UCSD-AML1 (cell line): ENCODE results near the gene MAGEA11.
"Not testable (repeated sequence)": the region's sequence is repeated elsewhere in the genome, so short reads cannot be mapped to it uniquely, and the experiment has no call there.

Experiments used
- DNase-seq: peaks from one replicate; lab custom pipeline; 2025; ENCODE audit not compliant: unreplicated experiment; lab: John Stamatoyannopoulos, UW

MAGEA11 gene

DNA sequence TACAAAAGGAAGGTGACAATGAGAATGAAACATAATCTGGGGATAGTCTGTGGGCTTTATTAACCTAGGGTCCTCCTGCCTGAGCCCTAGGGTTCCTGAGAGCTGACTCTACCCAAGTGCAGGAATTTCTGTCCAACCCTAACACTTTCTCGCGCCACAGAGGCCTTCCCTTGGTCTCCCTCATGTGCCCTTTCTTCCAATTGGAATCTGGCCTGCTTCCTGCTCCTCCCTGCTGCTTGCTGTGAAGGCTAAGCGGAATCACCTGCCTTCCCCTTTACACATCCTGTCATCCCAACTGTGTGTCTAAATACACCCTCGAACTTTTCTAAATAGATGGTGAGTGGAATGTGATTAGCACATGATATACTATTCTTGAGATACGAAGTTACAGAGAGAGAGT, 5.9 kb downstream of the MAGEA11 start:
- DNase-seq: no peak

- no peak for DNase-seq
Measured at GRCh38 chrX:149718757-149719156, 6.9 kb downstream of the MAGEA11 start.

GRCh38 chrX:149720021-149720689, 8.3 kb downstream of the MAGEA11 start:
- DNase-seq: no peak

GRCh38 chrX:149721241-149721640, 9.4 kb downstream of the MAGEA11 start:
- not testable (repeated sequence) for DNase-seq

DNA sequence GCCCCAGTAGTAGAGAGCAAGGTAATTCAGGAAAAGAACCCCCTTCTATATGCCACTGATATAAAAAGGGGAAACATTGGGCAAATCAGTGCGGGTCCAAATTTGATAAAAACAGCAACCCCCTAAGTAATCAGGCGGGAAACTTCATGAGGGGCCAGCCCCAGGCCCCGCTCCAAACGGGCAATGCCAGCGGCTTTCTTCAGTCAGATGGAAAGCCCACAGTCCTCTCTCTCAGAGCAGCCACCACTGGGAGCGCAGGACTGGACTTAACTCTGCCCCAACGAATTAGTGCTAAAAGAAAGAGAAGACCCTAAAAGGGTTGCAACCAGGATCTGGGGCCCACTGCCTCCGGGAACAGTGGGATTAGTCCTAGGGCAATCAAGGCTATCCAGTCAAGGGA, 9.9 kb downstream of the MAGEA11 start:
- no peak for DNase-seq

- DNase-seq: not testable (repeated sequence)
Measured at GRCh38 chrX:149723583-149724118, 11.8 kb downstream of the MAGEA11 start.

DNA sequence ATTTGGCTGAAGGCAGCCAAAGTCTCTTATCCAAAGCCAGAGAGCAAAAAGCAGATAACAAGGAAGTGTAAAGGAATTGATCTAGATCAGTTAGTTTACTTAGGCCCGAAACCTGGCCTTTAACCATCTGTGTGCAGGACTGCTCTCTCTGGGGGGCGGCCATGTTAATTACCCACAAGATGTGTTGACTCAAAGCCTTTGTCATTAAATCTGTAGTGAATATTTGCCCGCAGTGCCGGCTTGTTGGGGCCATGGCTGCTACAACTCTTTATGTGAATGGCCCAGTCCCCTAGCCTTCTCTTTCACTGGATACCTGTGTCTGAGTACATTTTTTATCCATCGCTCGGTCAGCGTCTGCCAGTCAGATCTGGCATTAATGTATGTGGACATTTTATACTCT, 15.4 kb downstream of the MAGEA11 start:
- not testable (repeated sequence) for DNase-seq

GRCh38 chrX:149742269-149742668, 30.4 kb downstream of the MAGEA11 start:
- not testable (repeated sequence) for DNase-seq

GRCh38 chrX:149746390-149747007, 34.6 kb downstream of the MAGEA11 start:
- not testable (repeated sequence) for DNase-seq

GRCh38 chrX:149757206-149758067, 45.6 kb downstream of the MAGEA11 start:
- no peak for DNase-seq

DNA sequence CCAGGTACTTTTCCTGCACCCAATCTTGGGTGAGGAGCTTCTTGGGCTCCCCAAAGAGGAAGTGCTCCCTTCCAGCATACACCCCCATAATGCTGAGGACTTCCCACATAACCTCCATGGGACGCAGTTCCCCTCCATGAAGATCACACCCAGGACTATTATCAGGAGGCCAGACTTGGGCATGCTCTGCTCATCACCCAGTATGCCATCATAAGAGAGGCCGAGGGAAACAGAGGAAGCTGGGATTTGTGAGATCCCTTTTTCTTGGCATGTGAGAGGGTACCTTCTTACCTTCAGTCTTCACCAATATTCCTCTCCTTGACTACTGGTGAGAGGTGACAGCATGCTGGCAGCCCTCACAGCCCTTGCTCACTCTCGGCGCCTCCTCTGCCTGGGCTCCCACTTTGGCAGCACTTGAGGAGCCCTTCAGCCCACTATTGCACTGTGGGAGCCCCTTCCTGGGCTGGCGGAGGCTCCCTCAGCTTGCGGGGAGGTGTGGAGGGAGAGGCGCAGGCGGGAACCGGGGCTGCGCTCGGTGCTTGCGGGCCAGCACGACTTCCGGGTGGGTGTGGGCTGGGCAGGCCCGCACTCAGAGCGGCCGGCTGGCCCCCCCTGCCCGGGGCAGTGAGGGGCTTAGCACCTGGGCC, 46.3 kb downstream of the MAGEA11 start:
- no peak for DNase-seq

DNA sequence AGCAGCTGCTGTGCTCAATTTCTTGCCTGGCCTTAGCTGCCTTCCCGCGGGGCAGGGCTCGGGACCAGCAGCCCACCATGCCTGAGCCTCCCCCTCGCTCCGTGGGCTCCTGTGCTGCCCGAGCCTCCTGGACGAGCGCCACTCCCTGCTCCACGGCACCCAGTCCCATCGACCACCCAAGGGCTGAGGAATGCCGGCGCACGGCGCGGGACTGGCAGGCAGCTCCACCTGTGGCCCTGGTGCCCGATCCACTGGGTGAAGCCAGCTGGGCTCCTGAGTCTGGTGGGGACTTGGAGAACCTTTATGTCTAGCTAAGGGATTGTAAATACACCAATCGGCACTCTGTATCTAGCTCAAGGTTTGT, 46.8 kb downstream of the MAGEA11 start:
- not testable (repeated sequence) for DNase-seq

DNA sequence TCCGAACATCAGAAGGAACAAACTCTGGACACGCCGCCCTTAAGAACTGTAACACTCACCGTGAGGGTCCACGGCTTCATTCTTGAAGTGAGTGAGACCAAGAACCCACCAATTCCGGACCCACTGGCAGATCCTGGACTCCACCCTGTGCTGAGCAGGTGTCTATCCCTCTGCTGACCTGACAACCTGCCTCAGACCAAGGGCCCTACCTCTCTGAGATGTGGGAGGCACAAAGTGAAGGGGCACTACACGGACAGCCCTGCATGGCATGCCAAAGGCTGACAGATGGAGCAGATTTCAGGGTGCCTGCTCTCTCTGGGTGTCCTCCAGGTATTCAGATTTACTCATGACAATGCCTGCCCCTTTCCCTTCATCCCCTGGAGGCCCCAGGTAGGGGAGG, 48.0 kb downstream of the MAGEA11 start:
- DNase-seq: no peak

GRCh38 chrX:149760965-149761364, 49.1 kb downstream of the MAGEA11 start:
- DNase-seq: no peak

- DNase-seq: not testable (repeated sequence)
Measured at GRCh38 chrX:149761858-149762674, 50.2 kb downstream of the MAGEA11 start.

DNA sequence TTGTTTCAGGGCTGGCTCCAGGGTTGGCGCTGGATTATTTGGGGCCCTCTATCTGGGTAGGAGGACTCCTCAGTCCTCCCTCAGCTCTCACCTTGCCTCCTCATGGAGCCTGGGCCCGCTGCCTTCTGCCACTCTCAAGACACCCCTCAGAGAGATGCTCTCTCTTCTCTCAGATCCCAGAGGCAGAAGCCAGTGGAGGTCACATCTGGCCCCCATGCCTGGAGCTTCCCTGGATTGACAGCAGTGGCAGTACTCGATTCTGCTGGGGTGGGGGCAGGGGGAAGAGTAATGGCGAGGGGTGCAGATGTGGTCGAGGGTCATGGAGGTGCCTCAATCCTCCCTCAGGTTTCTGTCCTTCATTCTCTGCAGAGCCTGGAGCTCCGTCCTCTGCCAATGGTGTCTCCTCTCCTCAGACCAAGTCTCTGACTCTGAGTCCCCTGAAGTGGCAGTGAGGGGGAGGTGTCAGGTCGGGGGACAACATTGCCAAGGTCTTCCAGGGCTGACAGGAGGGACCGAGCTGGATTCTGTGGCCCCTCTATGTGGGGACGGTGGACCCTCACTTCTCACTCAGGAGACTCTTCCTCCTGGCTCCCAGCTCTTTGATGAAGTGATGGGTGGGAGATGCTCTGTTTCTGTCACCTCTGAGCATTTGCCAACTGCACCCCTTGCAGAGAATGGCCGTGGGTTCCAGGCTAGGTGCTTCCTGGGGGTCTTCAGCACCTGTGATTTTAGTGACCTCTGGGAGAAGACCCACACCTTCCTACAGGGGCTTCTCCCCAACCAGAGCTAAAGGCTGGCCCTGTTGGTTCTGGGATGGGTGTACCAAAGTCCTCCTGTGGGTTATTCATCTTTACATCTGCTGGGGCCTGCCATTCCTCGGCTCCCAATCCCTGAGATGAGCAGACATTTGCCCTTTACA, 51.1 kb downstream of the MAGEA11 start:
- DNase-seq: no peak
